Gastroesophageal sphincter (tissue), 4 donors: ENCODE measurements around the gene PPFIA1. TPM values are rescaled to one million over a fixed set of nuclear protein-coding genes. Genes with fewer than 3 reads are reported as not detected.

ENCODE experiments used
- ATAC-seq: fragments of 150-250 bp; one replicate; pipeline ENCODE4 v1.9.1; 2016; ENCODE audit warnings: mild to moderate bottlenecking, moderate library complexity
- H3K27ac ChIP-seq, 4 donors: fragments of 200-600 bp; sonication (generic) in 3 of 4; 1 replicate in 3 of 4; 2 replicates in 1 of 4; pipeline ENCODE4 v1.5.1; 2016 to 2019
- H3K27me3 ChIP-seq: fragments of 200-600 bp; sonication (generic); one replicate; pipeline ENCODE4 v1.5.1; 2019
- H3K36me3 ChIP-seq, 2 donors: fragments of 200-600 bp; sonication (generic); one replicate each; pipeline ENCODE4 v1.5.1; 2019; ENCODE audit warnings: control low read depth in 1 of 2
- H3K4me1 ChIP-seq, 3 donors: fragments of 200-600 bp; sonication (generic); 1 replicate in 2 of 3; 2 replicates in 1 of 3; pipeline ENCODE4 v1.5.1; 2016 to 2019; ENCODE audit warnings: control low read depth in 2 of 3
- H3K4me3 ChIP-seq, 2 donors: fragments of 200-600 bp; sonication (generic); one replicate each; pipeline ENCODE4 v1.5.1; 2019; ENCODE audit warnings: mild to moderate bottlenecking in 1 of 2, moderate library complexity in 1 of 2
- H3K9me3 ChIP-seq, 3 donors: fragments of 200-600 bp; sonication (generic); one replicate each; pipeline ENCODE4 v1.5.1; 2017 to 2019; ENCODE audit warnings: control low read depth in 2 of 3
- CTCF ChIP-seq, 4 experiments: fragments of 200-600 bp in 2 of 4; fragments of 450-650 bp in 2 of 4; sonication (generic) in 1 of 4; IDR thresholded peaks; one replicate each; pipeline ENCODE4 v1.5.1; 2017 to 2019; ENCODE audit warnings: antibody characterized with exemption in 4 of 4, mild to moderate bottlenecking in 2 of 4, moderate library complexity in 2 of 4
- EP300 ChIP-seq: sonication (generic); formaldehyde crosslinking; IDR thresholded peaks from one replicate; pipeline ENCODE4 v1.6.1; 2017; ENCODE audit warnings: antibody characterized with exemption, mild to moderate bottlenecking
- POLR2A ChIP-seq, 2 donors: fragments of 450-650 bp; IDR thresholded peaks; one replicate each; pipeline ENCODE4 v1.6.1; 2017; ENCODE audit warnings: antibody characterized with exemption in 2 of 2, mild to moderate bottlenecking in 2 of 2, moderate library complexity in 1 of 2
- POLR2AphosphoS5 ChIP-seq: sonication (generic); formaldehyde crosslinking; IDR thresholded peaks from one replicate; pipeline ENCODE4 v1.6.1; 2017; ENCODE audit warnings: antibody characterized with exemption
- WGBS, 2 donors: methylation state at CpG; one replicate each; pipeline ENCODE4 v1.1.5; 2018; ENCODE audit warnings: low coverage in 1 of 2; 5-methylcytosine and 5-hydroxymethylcytosine counted together
- total RNA-seq, 4 donors: library from RNA; depleted of rRNA; stranded (reverse); fragments of >200 nt; gene quantifications; one replicate each; pipeline ENCODE4 v1.1.0, GENCODE V29; 2016

The PPFIA1 gene
- total RNA-seq, 4 donors from 2014 or later, result 54.3 to 68.8 (median 61.5) TPM

GRCh38 chr11:70233962-70234361 lies 36.5 kb upstream of the PPFIA1 start:
- H3K4me3 ChIP-seq, result no peak overlapping the region
- H3K36me3 ChIP-seq, result no peaks in the 10 kb centered on the region
- no peaks in the 10 kb centered on the region for H3K4me1 ChIP-seq
- no peaks in the 10 kb centered on the region for H3K9me3 ChIP-seq
- 98% methylated on average over 9 of the region's 9 CpGs; no CpG with 5 or more reads in 1 of the 2 donors for WGBS, 2 donors
- TF ChIP-seq EP300 (no peak), CTCF (IDR thresholded peaks at IDR 0.05) (no peak), POLR2A (IDR thresholded peaks at IDR 0.05) (no peak), POLR2AphosphoS5 (no peak)
- no peaks in the 10 kb centered on the region for H3K27me3 ChIP-seq
- no peak overlapping the region for H3K27ac ChIP-seq
- no peak for ATAC-seq

- TF ChIP-seq POLR2AphosphoS5, result no peak
- no peak for TF ChIP-seq POLR2A (IDR thresholded peaks at IDR 0.05)
- TF ChIP-seq EP300, result no peak
- TF ChIP-seq CTCF (IDR thresholded peaks at IDR 0.05), result no peak
- ATAC-seq, result no peak
- WGBS, 2 donors, result 60 to 72% methylated on average over 12 to 13 of the region's 16 CpGs
- Histone ChIP-seq H3K4me1 (no peaks in the 10 kb centered on the region), H3K9me3 (no peaks in the 10 kb centered on the region), H3K27me3 (peaks cover 14% of the 10 kb centered on the region), H3K4me3 (no peak overlapping the region), H3K27ac (no peak overlapping the region), H3K36me3 (no peaks in the 10 kb centered on the region)
Measured at GRCh38 chr11:70240337-70240736, 30.2 kb upstream of the PPFIA1 start.

- H3K4me3 ChIP-seq, result no peak overlapping the region
- H3K36me3 ChIP-seq, result no peaks in the 10 kb centered on the region
- H3K27me3 ChIP-seq, result peaks cover 14% of the 10 kb centered on the region
- no peaks in the 10 kb centered on the region for H3K9me3 ChIP-seq
- no peak for ATAC-seq
- H3K4me1 ChIP-seq, result no peaks in the 10 kb centered on the region
- H3K27ac ChIP-seq, result no peak overlapping the region
- WGBS, 2 donors, result 82 to 83% methylated on average over 3 of the region's 3 CpGs
- TF ChIP-seq EP300 (no peak), POLR2A (IDR thresholded peaks at IDR 0.05) (no peak), CTCF (IDR thresholded peaks at IDR 0.05) (no peak), POLR2AphosphoS5 (no peak)
Measured at GRCh38 chr11:70241709-70242108, 28.8 kb upstream of the PPFIA1 start.

GRCh38 chr11:70242885-70243284 lies 27.6 kb upstream of the PPFIA1 start:
- Histone ChIP-seq H3K4me1 (no peaks in the 10 kb centered on the region), H3K4me3 (no peak overlapping the region), H3K36me3 (no peaks in the 10 kb centered on the region), H3K9me3 (no peaks in the 10 kb centered on the region), H3K27me3 (peaks cover 14% of the 10 kb centered on the region), H3K27ac (no peak overlapping the region)
- no peak for TF ChIP-seq EP300
- TF ChIP-seq POLR2A (IDR thresholded peaks at IDR 0.05), result no peak
- no peak for TF ChIP-seq POLR2AphosphoS5
- no peak for TF ChIP-seq CTCF (IDR thresholded peaks at IDR 0.05)
- WGBS, 2 donors, result 74 to 78% methylated on average over 3 to 4 of the region's 4 CpGs
- ATAC-seq, result no peak

GRCh38 chr11:70243912-70244652 lies 26.4 kb upstream of the PPFIA1 start:
- TF ChIP-seq CTCF (IDR thresholded peaks at IDR 0.05) (no peak), EP300 (no peak), POLR2A (IDR thresholded peaks at IDR 0.05) (no peak), POLR2AphosphoS5 (no peak)
- ATAC-seq, result no peak
- 83 to 88% methylated on average over 7 to 8 of the region's 15 CpGs for WGBS, 2 donors

More at GRCh38 chr11:70243912-70244652, 26.4 kb upstream of the PPFIA1 start:
- Histone ChIP-seq H3K27me3 (peaks cover 14% of the 10 kb centered on the region), H3K9me3 (no peaks in the 10 kb centered on the region), H3K4me1 (no peaks in the 10 kb centered on the region), H3K27ac (no peak overlapping the region), H3K4me3 (no peak overlapping the region), H3K36me3 (no peaks in the 10 kb centered on the region)
